Measurements from ENCODE around the gene KRT78. TPM values are rescaled to one million over a fixed set of nuclear protein-coding genes. Genes with fewer than 3 reads are reported as not detected.

Gene KRT78
- total and polyA plus RNA-seq, 2 of the 13 experiments (the other 11 are each of a cell fraction or from before 2014, with no cell fraction given) = not detected

- no peak for TF ChIP-seq ZNF44 (CRISPR knock-in tag; IDR thresholded peaks at IDR 0.05)
- no peak for TF ChIP-seq FUBP1 (CRISPR knock-in tag; IDR thresholded peaks at IDR 0.05; ENCODE audit: borderline replicate concordance)
- TF ChIP-seq DZIP1 (CRISPR knock-in tag; IDR thresholded peaks at IDR 0.05) = no peak
- TF ChIP-seq HNF1A (IDR thresholded peaks at IDR 0.05; ENCODE audit: low read depth) = no peak
- no peak for TF ChIP-seq HNF1A (CRISPR knock-in tag; IDR thresholded peaks at IDR 0.05; ENCODE audit: borderline replicate concordance)
- no peak for TF ChIP-seq E2F1 (CRISPR knock-in tag; IDR thresholded peaks at IDR 0.05)
- TF ChIP-seq SALL1 (CRISPR knock-in tag; IDR thresholded peaks at IDR 0.05) = no peak
- no peak for TF ChIP-seq MED8 (CRISPR knock-in tag; IDR thresholded peaks at IDR 0.05; ENCODE audit: insufficient replicate concordance)
Measured at GRCh38 chr12:52817699-52818238, 31.0 kb downstream of the KRT78 start (continued).
